GM12878 (cell line): Measurements from ENCODE around the gene IRGQ. TPM values are rescaled to one million over a fixed set of nuclear protein-coding genes. Genes with fewer than 3 reads are reported as not detected.

ENCODE experiments used
- ATAC-seq: fragments of 200-7000 bp; cut with Tn5 transposase; 3 replicates; pipeline ENCODE4 v1.9.1; 2020; ENCODE audit warnings: mild to moderate bottlenecking, moderate library complexity
- BruUV-seq: library from RNA; stranded (reverse); fragments of 400-500 nt; replicated peaks from 2 replicates; lab custom pipeline; 2021; lab: Mats Ljungman, UMichigan
- CTCF ChIA-PET: fragments of 300-600 bp; sonication (Branson Sonifier 250); formaldehyde crosslinking; extraction: SDS; loops from one replicate; lab custom pipeline; 2021; ENCODE audit warnings: inconsistent platforms; lab: Yijun Ruan, JAX
- POLR2A ChIA-PET: fragments of 350-600 bp; formaldehyde crosslinking; extraction: SDS; loops from one replicate; lab custom pipeline; 2021; ENCODE audit warnings: inconsistent platforms; lab: Charles Lee
- RAD21 ChIA-PET: fragments of 300-600 bp; sonication (Branson Sonifier 250); formaldehyde crosslinking; loops from one replicate; lab custom pipeline; 2023; ENCODE audit warnings: antibody characterized with exemption; ENCODE audit not compliant: unreplicated experiment; lab: Charles Lee
- SMC1A ChIA-PET: fragments of 300-600 bp; sonication (Branson Sonifier 250); formaldehyde crosslinking; loops from one replicate; lab custom pipeline; 2023; ENCODE audit not compliant: unreplicated experiment, uncharacterized antibody; lab: Charles Lee
- DNase-seq: peaks from one replicate; pipeline ENCODE4 v3.0.0-alpha.2; 2011; ENCODE audit warnings: low read depth, low spot score
- FAIRE-seq: peaks from 3 replicates; lab custom pipeline; 2011; peaks lifted over from hg19 to GRCh38; lab: Jason Lieb, UNC
- H2AFZ ChIP-seq: 2 replicates; pipeline ENCODE4 v1.6.0; 2011; ENCODE audit warnings: low read depth, low read length, control low read depth; ENCODE audit not compliant: control insufficient read depth
- H3K27ac ChIP-seq: 2 replicates; pipeline ENCODE4 v1.5.1; 2011; ENCODE audit warnings: control low read depth; ENCODE audit not compliant: control insufficient read depth, insufficient read depth
- H3K27me3 ChIP-seq, 2 experiments: replicated peaks in 1 of 2; 2 replicates each; pipeline versions ENCODE4 v1.6.0 to v1.6.1; 2011; ENCODE audit warnings: low read length in 1 of 2; ENCODE audit not compliant: control insufficient read depth in 2 of 2, insufficient read depth in 2 of 2
- H3K36me3 ChIP-seq, 2 experiments: 2 replicates each; pipeline ENCODE4 v1.5.1; 2011; ENCODE audit warnings: low read length in 1 of 2; ENCODE audit not compliant: control insufficient read depth in 2 of 2, insufficient read depth in 2 of 2
- H3K4me1 ChIP-seq: 2 replicates; pipeline ENCODE4 v1.6.1; 2011; ENCODE audit warnings: mild to moderate bottlenecking, low read length, moderate library complexity, mixed read lengths; ENCODE audit not compliant: control insufficient read depth, insufficient read depth
- H3K4me2 ChIP-seq: 2 replicates; pipeline ENCODE4 v1.6.0; 2011; ENCODE audit warnings: control low read depth; ENCODE audit not compliant: control insufficient read depth, insufficient read depth
- H3K4me3 ChIP-seq: fragments of 200-600 bp; sonication (generic); 2 replicates; pipeline ENCODE4 v1.5.1; 2016
- H3K79me2 ChIP-seq: 2 replicates; pipeline ENCODE4 v1.6.0; 2011; ENCODE audit warnings: low read length; ENCODE audit not compliant: control insufficient read depth, insufficient read depth
- H3K9ac ChIP-seq: 2 replicates; pipeline ENCODE4 v1.8.0; 2011; ENCODE audit warnings: low read length, control low read depth, mixed read lengths; ENCODE audit not compliant: control insufficient read depth, insufficient read depth
- H3K9me3 ChIP-seq: replicated peaks from 3 replicates; pipeline ENCODE4 v1.5.1; 2011; ENCODE audit warnings: mild to moderate bottlenecking, low read length; ENCODE audit not compliant: control insufficient read depth, insufficient read depth
- H4K20me1 ChIP-seq: 2 replicates; pipeline ENCODE4 v1.6.0; 2011; ENCODE audit not compliant: control insufficient read depth, insufficient read depth
- ASH2L ChIP-seq: fragments of 300-600, 200-600 bp; sonication (generic); IDR thresholded peaks from 2 replicates; pipeline ENCODE4 v1.6.1; 2017; ENCODE audit warnings: low read depth, mild to moderate bottlenecking, borderline replicate concordance
- ATF2 ChIP-seq: IDR thresholded peaks from 2 replicates; pipeline ENCODE4 v1.6.1; 2012; ENCODE audit warnings: low read length, inconsistent platforms
- BMI1 ChIP-seq: fragments of 450-650 bp; IDR thresholded peaks from 2 replicates; pipeline ENCODE4 v1.6.1; 2016; ENCODE audit warnings: mild to moderate bottlenecking, moderate library complexity, borderline replicate concordance
- EGR1 ChIP-seq, 2 experiments: IDR thresholded peaks; 1 replicate in 1 of 2; 2 replicates in 1 of 2; pipeline ENCODE4 v1.6.1; 2011 to 2012; ENCODE audit warnings: low read depth in 2 of 2, low read length in 2 of 2, borderline replicate concordance in 1 of 2, mild to moderate bottlenecking in 1 of 2, moderate library complexity in 1 of 2
- ETV6 ChIP-seq, 2 experiments: fragments of 450-650 bp in 1 of 2; IDR thresholded peaks in 1 of 2; conservative IDR thresholded peaks in 1 of 2; 2 replicates each; pipeline ENCODE4 v1.6.1; 2014; ENCODE audit warnings: antibody characterized with exemption in 1 of 2, borderline replicate concordance in 1 of 2, low read depth in 1 of 2, mild to moderate bottlenecking in 1 of 2, moderate library complexity in 1 of 2
- IRF4 ChIP-seq: IDR thresholded peaks from 2 replicates; pipeline ENCODE4 v1.6.1; 2011; ENCODE audit warnings: low read depth, low read length
- KAT2A ChIP-seq: conservative IDR thresholded peaks from 2 replicates; pipeline ENCODE4 v1.6.1; 2011; ENCODE audit warnings: low read depth, low read length; ENCODE audit not compliant: control insufficient read depth
- SMAD1 ChIP-seq: fragments of 450-650 bp; IDR thresholded peaks from 2 replicates; pipeline ENCODE4 v1.6.1; 2018; ENCODE audit warnings: mild to moderate bottlenecking, low read depth; ENCODE audit not compliant: partially characterized antibody
- YY1 ChIP-seq: IDR thresholded peaks from 2 replicates; pipeline ENCODE4 v1.6.1; 2011; ENCODE audit warnings: low read depth, mild to moderate bottlenecking, low read length
- ZNF384 ChIP-seq: IDR thresholded peaks from 2 replicates; pipeline ENCODE4 v1.6.1; 2012; ENCODE audit warnings: low read depth, mild to moderate bottlenecking, low read length, improper control_type of control experiment, borderline replicate concordance
- WGBS: methylation state at CpG from one replicate; pipeline ENCODE4 v1.1.6; 2016; ENCODE audit warnings: low lambda C conversion rate; ENCODE audit not compliant: insufficient replicate concordance, insufficient coverage; ENCODE audit errors: missing lambda C conversion rate; 5-methylcytosine and 5-hydroxymethylcytosine counted together
- in situ Hi-C: fragments of 300-500 bp; cut with MboI; formaldehyde crosslinking; loops from 9 replicates; pipeline ENCODE4 v1.14.3; 2018; ENCODE audit warnings: mixed read lengths
- intact Hi-C: fragments of 100-400 bp; cut with micrococcal nuclease; formaldehyde crosslinking; loops from one replicate; pipeline ENCODE4 v1.14.2; 2022; ENCODE audit not compliant: unreplicated experiment
- polyA plus RNA-seq, 11 experiments: library from polyadenylated mRNA; depleted of rRNA in 4 of 11; unstranded in 6 of 11; stranded (reverse) in 5 of 11; fragments of >200 nt; fragmentation: Nextera tagmentation in 4 of 11; fragmentation: Illumina TruSeq in 1 of 11; extraction: Ambion mirVana in 4 of 11; extraction: Trizol in 1 of 11; gene quantifications; 1 replicate in 1 of 11; 2 replicates in 10 of 11; pipeline versions ENCODE4 v1.2.1 to v1.2.3, GENCODE V29; 2011 to 2016; ENCODE audit warnings: inconsistent platforms in 2 of 11, missing spikeins in 2 of 11, low read depth in 1 of 11
- total RNA-seq, 4 experiments: library from RNA; depleted of rRNA in 3 of 4; stranded (reverse); fragments of >200 nt in 3 of 4; fragmentation: Illumina TruSeq in 1 of 4; extraction: Trizol in 1 of 4; gene quantifications; 2 replicates each; pipeline versions ENCODE4 v1.2.1 to v1.2.3, GENCODE V29; 2013 to 2021
- TF ChIP-seq, protein P1 (sequence below): fragments of 450-650 bp; IDR thresholded peaks from 2 replicates; pipeline ENCODE4 v1.6.1; 2017; ENCODE audit warnings: antibody characterized with exemption, mild to moderate bottlenecking, moderate library complexity
- TF ChIP-seq, protein P2 (sequence below): fragments of 450-650 bp; IDR thresholded peaks from 2 replicates; pipeline ENCODE4 v1.6.1; 2017; ENCODE audit warnings: mild to moderate bottlenecking, moderate library complexity

IRGQ gene
- total and polyA plus RNA-seq, 10 of the 15 experiments (the other 5 are each of a cell fraction or from before 2014, with no cell fraction given) = 3.3 to 20.8 (median 9.0) TPM

DNA sequence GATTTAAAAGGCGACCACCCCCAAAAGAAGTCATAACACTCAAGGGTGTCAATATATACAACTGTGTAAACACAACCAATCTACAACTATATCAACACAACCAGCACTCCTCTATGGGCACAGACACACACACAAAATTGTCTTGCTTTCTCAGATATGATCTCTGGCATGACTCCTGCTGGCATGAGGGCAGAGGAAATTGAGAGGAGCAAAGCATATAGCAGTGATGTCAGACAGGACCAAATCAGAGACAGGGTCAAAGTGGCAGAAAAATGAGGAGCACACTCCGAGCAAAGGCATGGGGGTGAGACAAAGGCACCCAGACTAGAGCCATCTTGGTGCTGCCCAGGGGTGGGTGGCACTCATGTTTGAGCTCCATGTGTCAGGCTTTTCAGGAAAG, 9.6 kb downstream of the IRGQ start:
- Histone ChIP-seq H3K9ac (no peak overlapping the region), H3K27ac (no peak overlapping the region), H3K79me2 (no peaks in the 10 kb centered on the region), H3K36me3 (no peaks in the 10 kb centered on the region; a peak in 1 of 4 replicates), H3K4me2 (no peak overlapping the region), H2AFZ (no peak overlapping the region), H3K4me3 (no peak overlapping the region), H3K9me3 (no peaks in the 10 kb centered on the region), H4K20me1 (no peaks in the 10 kb centered on the region), H3K4me1 (peaks cover 5% of the 10 kb centered on the region), H3K27me3 (no peaks in the 10 kb centered on the region)
- RAD21 ChIA-PET = no interaction called here
- CTCF ChIA-PET = interaction anchor here (0.6 to 1.2 kb wide), 2 partner anchors 31 to 80 kb away, joined by 3 read pairs; no protein-coding TSS in a partner anchor
- intact Hi-C loops (no loop called here), in situ Hi-C loops (no loop called here)
- WGBS = 48% methylated on average over 2 of the region's 2 CpGs
- POLR2A ChIA-PET = interaction anchor here (0.6 kb wide), 1 partner anchor 9 kb away, joined by 3 read pairs; no protein-coding TSS in a partner anchor
- BruUV-seq = no TSS peak
- SMC1A ChIA-PET = interaction anchor here (1.1 kb wide), 1 partner anchor 31 kb away, joined by 3 read pairs; no protein-coding TSS in a partner anchor
- ATAC-seq (no peak), DNase-seq (no peak), FAIRE-seq (no peak)
- TF ChIP-seq IRF4 (no peak), EGR1 (IDR thresholded peaks at IDR 0.05; ENCODE audit: borderline replicate concordance in 1 of 2, low read depth in 2 of 2, low read length in 2 of 2) (no peak), ATF2 (no peak), BMI1 (no peak), ZNF384 (no peak), ETV6 (conservative IDR thresholded peaks at IDR 0.05 in 1 of 2, IDR thresholded peaks at IDR 0.05 in 1 of 2; ENCODE audit: borderline replicate concordance in 1 of 2, low read depth in 1 of 2) (no peak), ASH2L (no peak), SMAD1 (no peak), KAT2A (no peak), YY1 (no peak)
- TF ChIP-seq, protein P1, sequence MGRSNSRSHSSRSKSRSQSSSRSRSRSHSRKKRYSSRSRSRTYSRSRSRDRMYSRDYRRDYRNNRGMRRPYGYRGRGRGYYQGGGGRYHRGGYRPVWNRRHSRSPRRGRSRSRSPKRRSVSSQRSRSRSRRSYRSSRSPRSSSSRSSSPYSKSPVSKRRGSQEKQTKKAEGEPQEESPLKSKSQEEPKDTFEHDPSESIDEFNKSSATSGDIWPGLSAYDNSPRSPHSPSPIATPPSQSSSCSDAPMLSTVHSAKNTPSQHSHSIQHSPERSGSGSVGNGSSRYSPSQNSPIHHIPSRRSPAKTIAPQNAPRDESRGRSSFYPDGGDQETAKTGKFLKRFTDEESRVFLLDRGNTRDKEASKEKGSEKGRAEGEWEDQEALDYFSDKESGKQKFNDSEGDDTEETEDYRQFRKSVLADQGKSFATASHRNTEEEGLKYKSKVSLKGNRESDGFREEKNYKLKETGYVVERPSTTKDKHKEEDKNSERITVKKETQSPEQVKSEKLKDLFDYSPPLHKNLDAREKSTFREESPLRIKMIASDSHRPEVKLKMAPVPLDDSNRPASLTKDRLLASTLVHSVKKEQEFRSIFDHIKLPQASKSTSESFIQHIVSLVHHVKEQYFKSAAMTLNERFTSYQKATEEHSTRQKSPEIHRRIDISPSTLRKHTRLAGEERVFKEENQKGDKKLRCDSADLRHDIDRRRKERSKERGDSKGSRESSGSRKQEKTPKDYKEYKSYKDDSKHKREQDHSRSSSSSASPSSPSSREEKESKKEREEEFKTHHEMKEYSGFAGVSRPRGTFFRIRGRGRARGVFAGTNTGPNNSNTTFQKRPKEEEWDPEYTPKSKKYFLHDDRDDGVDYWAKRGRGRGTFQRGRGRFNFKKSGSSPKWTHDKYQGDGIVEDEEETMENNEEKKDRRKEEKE = no peak
- TF ChIP-seq, protein P2, sequence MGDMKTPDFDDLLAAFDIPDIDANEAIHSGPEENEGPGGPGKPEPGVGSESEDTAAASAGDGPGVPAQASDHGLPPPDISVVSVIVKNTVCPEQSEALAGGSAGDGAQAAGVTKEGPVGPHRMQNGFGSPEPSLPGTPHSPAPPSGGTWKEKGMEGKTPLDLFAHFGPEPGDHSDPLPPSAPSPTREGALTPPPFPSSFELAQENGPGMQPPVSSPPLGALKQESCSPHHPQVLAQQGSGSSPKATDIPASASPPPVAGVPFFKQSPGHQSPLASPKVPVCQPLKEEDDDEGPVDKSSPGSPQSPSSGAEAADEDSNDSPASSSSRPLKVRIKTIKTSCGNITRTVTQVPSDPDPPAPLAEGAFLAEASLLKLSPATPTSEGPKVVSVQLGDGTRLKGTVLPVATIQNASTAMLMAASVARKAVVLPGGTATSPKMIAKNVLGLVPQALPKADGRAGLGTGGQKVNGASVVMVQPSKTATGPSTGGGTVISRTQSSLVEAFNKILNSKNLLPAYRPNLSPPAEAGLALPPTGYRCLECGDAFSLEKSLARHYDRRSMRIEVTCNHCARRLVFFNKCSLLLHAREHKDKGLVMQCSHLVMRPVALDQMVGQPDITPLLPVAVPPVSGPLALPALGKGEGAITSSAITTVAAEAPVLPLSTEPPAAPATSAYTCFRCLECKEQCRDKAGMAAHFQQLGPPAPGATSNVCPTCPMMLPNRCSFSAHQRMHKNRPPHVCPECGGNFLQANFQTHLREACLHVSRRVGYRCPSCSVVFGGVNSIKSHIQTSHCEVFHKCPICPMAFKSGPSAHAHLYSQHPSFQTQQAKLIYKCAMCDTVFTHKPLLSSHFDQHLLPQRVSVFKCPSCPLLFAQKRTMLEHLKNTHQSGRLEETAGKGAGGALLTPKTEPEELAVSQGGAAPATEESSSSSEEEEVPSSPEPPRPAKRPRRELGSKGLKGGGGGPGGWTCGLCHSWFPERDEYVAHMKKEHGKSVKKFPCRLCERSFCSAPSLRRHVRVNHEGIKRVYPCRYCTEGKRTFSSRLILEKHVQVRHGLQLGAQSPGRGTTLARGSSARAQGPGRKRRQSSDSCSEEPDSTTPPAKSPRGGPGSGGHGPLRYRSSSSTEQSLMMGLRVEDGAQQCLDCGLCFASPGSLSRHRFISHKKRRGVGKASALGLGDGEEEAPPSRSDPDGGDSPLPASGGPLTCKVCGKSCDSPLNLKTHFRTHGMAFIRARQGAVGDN = no peak
- TF ChIP-seq, all 136 proteins: peak for 0
